Ectodermal cell (in vitro differentiated cells): ENCODE results near the gene GJA3.
A peak's percentile ranks its signal among the peaks of the same experiment; 100 is the strongest.

Source experiments
- H3K27ac ChIP-seq: 2 replicates; pipeline ENCODE4 v1.7.0; 2013; ENCODE audit warnings: mild to moderate bottlenecking, low read depth, low read length; ENCODE audit not compliant: insufficient read depth, poor library complexity, severe bottlenecking
- H3K27me3 ChIP-seq: 2 replicates; pipeline ENCODE4 v1.7.0; 2013; ENCODE audit warnings: mild to moderate bottlenecking, low read length; ENCODE audit not compliant: insufficient read depth, control insufficient read depth, poor library complexity, severe bottlenecking
- H3K36me3 ChIP-seq: one replicate; pipeline ENCODE4 v1.7.0; 2013; ENCODE audit warnings: low read length; ENCODE audit not compliant: control insufficient read depth, insufficient read depth
- H3K4me1 ChIP-seq: one replicate; pipeline ENCODE4 v1.7.0; 2013; ENCODE audit warnings: low read length; ENCODE audit not compliant: control insufficient read depth, insufficient read depth
- H3K4me3 ChIP-seq: 2 replicates; pipeline ENCODE4 v1.7.0; 2013; ENCODE audit warnings: low read depth, low read length, control low read depth; ENCODE audit not compliant: insufficient read depth
- H3K9me3 ChIP-seq: 2 replicates; pipeline ENCODE4 v1.7.0; 2013; ENCODE audit warnings: mild to moderate bottlenecking, low read length, moderate library complexity; ENCODE audit not compliant: control insufficient read depth
- WGBS, 2 experiments: methylation state at CpG; one replicate each; pipeline ENCODE4 v1.1.7; 2013; ENCODE audit warnings: missing lambda C conversion rate in 2 of 2; 5-methylcytosine and 5-hydroxymethylcytosine counted together

GJA3 gene

GRCh38 chr13:20127562-20128458 lies 33.0 kb downstream of the GJA3 start:
- Histone ChIP-seq H3K4me3 (peak overlapping the region; percentile 51), H3K9me3 (no peaks in the 10 kb centered on the region), H3K36me3 (no peaks in the 10 kb centered on the region), H3K4me1 (peaks cover 3% of the 10 kb centered on the region), H3K27ac (no peak overlapping the region), H3K27me3 (peaks cover 54% of the 10 kb centered on the region)
- WGBS, 2 experiments = 2% methylated on average over 82 of the region's 82 CpGs

- Histone ChIP-seq H3K27me3 (peaks cover 53% of the 10 kb centered on the region), H3K27ac (no peak overlapping the region)
Observed at GRCh38 chr13:20127262-20127561, 33.6 kb downstream of the GJA3 start.

GRCh38 chr13:20126541-20127261 lies 34.2 kb downstream of the GJA3 start:
- peaks cover 3% of the 10 kb centered on the region for H3K4me1 ChIP-seq
- H3K27me3 ChIP-seq = peaks cover 50% of the 10 kb centered on the region
- no peaks in the 10 kb centered on the region for H3K9me3 ChIP-seq
- no peaks in the 10 kb centered on the region for H3K36me3 ChIP-seq
- H3K27ac ChIP-seq = no peak overlapping the region
- WGBS, 2 experiments = 84 to 85% methylated on average over 16 of the region's 16 CpGs
- H3K4me3 ChIP-seq = no peak overlapping the region

More at GRCh38 chr13:20127262-20127561, 33.6 kb downstream of the GJA3 start:
- no peak overlapping the region for H3K4me3 ChIP-seq
- no peaks in the 10 kb centered on the region for H3K9me3 ChIP-seq
- no peaks in the 10 kb centered on the region for H3K36me3 ChIP-seq
- H3K4me1 ChIP-seq = peaks cover 3% of the 10 kb centered on the region
- WGBS, 2 experiments = 62 to 67% methylated on average over 6 of the region's 6 CpGs

- H3K27me3 ChIP-seq = peaks cover 41% of the 10 kb centered on the region
- peaks cover 3% of the 10 kb centered on the region for H3K4me1 ChIP-seq
- H3K4me3 ChIP-seq = no peak overlapping the region
- 85 to 86% methylated on average over 4 of the region's 4 CpGs for WGBS, 2 experiments
- no peak overlapping the region for H3K27ac ChIP-seq
- no peaks in the 10 kb centered on the region for H3K9me3 ChIP-seq
- H3K36me3 ChIP-seq = no peaks in the 10 kb centered on the region
Observed at GRCh38 chr13:20125783-20126165, 35.1 kb downstream of the GJA3 start.

- Histone ChIP-seq H3K36me3 (no peaks in the 10 kb centered on the region), H3K4me1 (peaks cover 3% of the 10 kb centered on the region), H3K4me3 (no peak overlapping the region), H3K9me3 (no peaks in the 10 kb centered on the region), H3K27me3 (peaks cover 36% of the 10 kb centered on the region), H3K27ac (no peak overlapping the region)
- WGBS, 2 experiments = 92% methylated on average over 3 of the region's 4 CpGs
Observed at GRCh38 chr13:20125129-20125782, 35.6 kb downstream of the GJA3 start.

GRCh38 chr13:20124303-20124702 lies 36.5 kb downstream of the GJA3 start:
- Histone ChIP-seq H3K27me3 (peaks cover 27% of the 10 kb centered on the region), H3K4me1 (peaks cover 3% of the 10 kb centered on the region), H3K4me3 (no peak overlapping the region), H3K9me3 (no peaks in the 10 kb centered on the region), H3K27ac (no peak overlapping the region), H3K36me3 (no peaks in the 10 kb centered on the region)
- 90% methylated on average over 1 of the region's 1 CpG for WGBS, 2 experiments

GRCh38 chr13:20121159-20121525 lies 39.7 kb downstream of the GJA3 start:
- H3K4me3 ChIP-seq = no peak overlapping the region
- no peaks in the 10 kb centered on the region for H3K4me1 ChIP-seq
- peaks cover 11% of the 10 kb centered on the region for H3K27me3 ChIP-seq
- 79 to 80% methylated on average over 6 to 7 of the region's 7 CpGs for WGBS, 2 experiments
- H3K9me3 ChIP-seq = no peaks in the 10 kb centered on the region
- H3K36me3 ChIP-seq = no peaks in the 10 kb centered on the region
- H3K27ac ChIP-seq = no peak overlapping the region

- Histone ChIP-seq H3K27ac (no peak overlapping the region), H3K27me3 (peaks cover 5% of the 10 kb centered on the region), H3K9me3 (no peaks in the 10 kb centered on the region), H3K4me3 (no peak overlapping the region), H3K4me1 (no peaks in the 10 kb centered on the region), H3K36me3 (no peaks in the 10 kb centered on the region)
- WGBS, 2 experiments = 61 to 65% methylated on average over 3 of the region's 3 CpGs
Observed at GRCh38 chr13:20119960-20120359, 40.9 kb downstream of the GJA3 start.

- 3 to 5% methylated on average over 47 to 54 of the region's 55 CpGs for WGBS, 2 experiments
- H3K4me3 ChIP-seq = peak overlapping the region; percentile 35
Observed at GRCh38 chr13:20118268-20119140, 42.3 kb downstream of the GJA3 start.

More at GRCh38 chr13:20118268-20119140, 42.3 kb downstream of the GJA3 start:
- Histone ChIP-seq H3K36me3 (no peaks in the 10 kb centered on the region), H3K9me3 (no peaks in the 10 kb centered on the region), H3K27ac (no peak overlapping the region), H3K4me1 (no peaks in the 10 kb centered on the region), H3K27me3 (peaks cover 5% of the 10 kb centered on the region)
